ENCODE measurements around the gene HEATR5B. TPM values are rescaled to one million over a fixed set of nuclear protein-coding genes. Genes with fewer than 3 reads are reported as not detected.

Gene HEATR5B
- total RNA-seq, 1 donor from 2014 or later: 15.7 TPM

DNA sequence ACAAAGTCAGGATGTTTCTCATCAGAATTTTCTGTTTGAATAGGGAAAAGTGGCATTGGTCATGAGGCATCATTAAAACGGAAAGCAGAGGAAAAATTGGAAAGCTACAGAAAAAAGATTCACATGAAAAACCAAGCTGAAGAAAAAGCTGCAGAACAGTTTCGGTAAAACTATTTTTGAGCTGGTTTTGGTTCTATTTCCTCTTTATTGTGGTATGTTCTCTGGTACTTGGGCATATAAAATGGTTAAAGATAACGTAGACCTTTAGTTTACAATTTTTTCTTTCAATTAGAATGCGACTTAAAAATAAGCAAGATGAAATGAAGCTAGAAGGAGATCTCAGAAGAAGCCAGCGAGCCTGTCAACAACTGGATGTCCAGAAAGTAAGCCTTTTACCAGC lies 7.7 kb upstream of the HEATR5B start:
- H3K4me2 ChIP-seq (ENCODE audit: low read length): no peak overlapping the region
- Mint-ChIP-seq H3K4me1 (ENCODE audit: low read depth, unreplicated experiment) (no peaks in the 10 kb centered on the region), H3K4me3 (ENCODE audit: unreplicated experiment) (no peak overlapping the region), H3K27me3 (ENCODE audit: low read depth, unreplicated experiment) (no peaks in the 10 kb centered on the region), H3K9me3 (ENCODE audit: unreplicated experiment) (no peaks in the 10 kb centered on the region), H3K36me3 (ENCODE audit: low read depth, unreplicated experiment) (peaks cover 7% of the 10 kb centered on the region), H3K27ac (ENCODE audit: unreplicated experiment) (no peak overlapping the region)
- no peak for FAIRE-seq
- no peaks in the 10 kb centered on the region for H4K20me1 ChIP-seq (ENCODE audit: insufficient read depth, low read length)
- no peaks in the 10 kb centered on the region for H3K9me3 ChIP-seq (ENCODE audit: insufficient read depth, low read depth, low read length)
- H3K27me3 ChIP-seq (ENCODE audit: insufficient read depth, low read length): no peaks in the 10 kb centered on the region
- no peak overlapping the region for H3K9ac ChIP-seq (ENCODE audit: low read length)
- H3K36me3 ChIP-seq (ENCODE audit: insufficient read depth, low read length): peaks cover 35% of the 10 kb centered on the region
- TF ChIP-seq EZH2 (IDR thresholded peaks at IDR 0.05; ENCODE audit: insufficient read depth, low read length): no peak
- TF ChIP-seq, protein P1, sequence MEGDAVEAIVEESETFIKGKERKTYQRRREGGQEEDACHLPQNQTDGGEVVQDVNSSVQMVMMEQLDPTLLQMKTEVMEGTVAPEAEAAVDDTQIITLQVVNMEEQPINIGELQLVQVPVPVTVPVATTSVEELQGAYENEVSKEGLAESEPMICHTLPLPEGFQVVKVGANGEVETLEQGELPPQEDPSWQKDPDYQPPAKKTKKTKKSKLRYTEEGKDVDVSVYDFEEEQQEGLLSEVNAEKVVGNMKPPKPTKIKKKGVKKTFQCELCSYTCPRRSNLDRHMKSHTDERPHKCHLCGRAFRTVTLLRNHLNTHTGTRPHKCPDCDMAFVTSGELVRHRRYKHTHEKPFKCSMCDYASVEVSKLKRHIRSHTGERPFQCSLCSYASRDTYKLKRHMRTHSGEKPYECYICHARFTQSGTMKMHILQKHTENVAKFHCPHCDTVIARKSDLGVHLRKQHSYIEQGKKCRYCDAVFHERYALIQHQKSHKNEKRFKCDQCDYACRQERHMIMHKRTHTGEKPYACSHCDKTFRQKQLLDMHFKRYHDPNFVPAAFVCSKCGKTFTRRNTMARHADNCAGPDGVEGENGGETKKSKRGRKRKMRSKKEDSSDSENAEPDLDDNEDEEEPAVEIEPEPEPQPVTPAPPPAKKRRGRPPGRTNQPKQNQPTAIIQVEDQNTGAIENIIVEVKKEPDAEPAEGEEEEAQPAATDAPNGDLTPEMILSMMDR (IDR thresholded peaks at IDR 0.05; ENCODE audit: insufficient read depth, low read depth, low read length): no peak
- no peak overlapping the region for H3K4me3 ChIP-seq (ENCODE audit: insufficient read depth, low read depth, low read length)
- H3K79me2 ChIP-seq (ENCODE audit: insufficient read depth, low read length): peaks cover 8% of the 10 kb centered on the region
- H3K27ac ChIP-seq (ENCODE audit: low read depth, low read length): no peak overlapping the region
- H2AFZ ChIP-seq (ENCODE audit: low read depth, low read length): no peak overlapping the region
- no peak for DNase-seq (ENCODE audit: low read depth)
- no peaks in the 10 kb centered on the region for H3K4me1 ChIP-seq (ENCODE audit: insufficient read depth, low read length)

DNA sequence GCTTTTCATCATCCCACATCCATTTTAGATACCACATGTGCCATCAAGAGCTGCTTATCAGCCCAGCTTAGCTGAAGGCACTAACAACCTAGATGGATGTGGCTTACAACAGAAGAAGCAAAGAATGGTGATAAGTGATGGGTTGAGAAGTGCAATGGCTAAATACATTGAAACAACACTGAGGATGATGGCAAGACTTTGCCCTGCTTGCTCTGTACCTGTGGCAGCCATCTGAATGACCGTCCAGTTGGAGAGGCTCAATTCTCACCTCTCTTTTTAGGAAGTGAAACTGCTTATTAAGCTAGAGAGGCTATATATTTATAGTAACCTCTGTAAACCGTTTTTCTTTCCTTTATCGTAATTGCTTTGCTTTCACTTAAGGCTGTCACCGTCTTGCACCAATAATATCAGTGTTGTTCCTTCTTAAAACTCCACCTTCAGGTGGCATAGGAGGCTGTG lies 5.9 kb upstream of the HEATR5B start:
- no peak for FAIRE-seq

DNA sequence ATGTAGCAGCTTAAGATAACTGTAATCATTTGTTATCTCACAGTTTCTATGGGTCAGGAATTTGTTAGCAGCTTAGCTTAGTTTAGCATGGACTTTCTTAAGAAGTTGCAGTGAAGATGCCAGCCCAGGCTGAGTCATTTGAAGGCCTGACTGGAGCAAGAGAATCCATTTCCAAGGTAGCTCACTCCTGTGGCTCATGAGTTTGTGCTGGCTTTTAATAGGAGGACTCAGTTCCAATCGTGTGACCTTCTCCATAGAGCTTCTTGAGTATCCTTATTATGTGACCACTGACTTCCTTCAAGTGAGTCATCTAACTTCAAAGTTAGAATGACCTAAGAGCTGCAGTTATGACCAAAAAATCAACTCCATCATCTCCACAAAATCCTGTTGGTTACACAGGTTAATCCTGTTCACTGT lies 1.6 kb upstream of the HEATR5B start:
- H3K4me3 Mint-ChIP-seq (ENCODE audit: unreplicated experiment): peak overlapping the region; percentile 4
- TF ChIP-seq EZH2 (IDR thresholded peaks at IDR 0.05; ENCODE audit: insufficient read depth, low read length): no peak
- TF ChIP-seq, protein P1 (IDR thresholded peaks at IDR 0.05; ENCODE audit: insufficient read depth, low read depth, low read length): no peak
- H3K9me3 Mint-ChIP-seq (ENCODE audit: unreplicated experiment): no peaks in the 10 kb centered on the region
- H3K9me3 ChIP-seq (ENCODE audit: insufficient read depth, low read depth, low read length): no peaks in the 10 kb centered on the region
- no peak overlapping the region for H3K27ac Mint-ChIP-seq (ENCODE audit: unreplicated experiment)
- peak; percentile 41 for FAIRE-seq
- H3K36me3 Mint-ChIP-seq (ENCODE audit: low read depth, unreplicated experiment): peaks cover 2% of the 10 kb centered on the region
- H3K4me1 ChIP-seq (ENCODE audit: insufficient read depth, low read length): peaks cover 19% of the 10 kb centered on the region
- peak; percentile 77 for DNase-seq (ENCODE audit: low read depth)
- H3K4me3 ChIP-seq (ENCODE audit: insufficient read depth, low read depth, low read length): peak overlapping the region; percentile 99
- peak overlapping the region; percentile 90 for H3K4me2 ChIP-seq (ENCODE audit: low read length)
- H3K4me1 Mint-ChIP-seq (ENCODE audit: low read depth, unreplicated experiment): peaks cover 3% of the 10 kb centered on the region
- peak overlapping the region; percentile 35 for H3K27ac ChIP-seq (ENCODE audit: low read depth, low read length)
- H2AFZ ChIP-seq (ENCODE audit: low read depth, low read length): no peak overlapping the region
- H3K36me3 ChIP-seq (ENCODE audit: insufficient read depth, low read length): peaks cover 10% of the 10 kb centered on the region
- H3K27me3 ChIP-seq (ENCODE audit: insufficient read depth, low read length): no peaks in the 10 kb centered on the region
- peaks cover 47% of the 10 kb centered on the region for H3K79me2 ChIP-seq (ENCODE audit: insufficient read depth, low read length)
- H4K20me1 ChIP-seq (ENCODE audit: insufficient read depth, low read length): no peaks in the 10 kb centered on the region
- H3K27me3 Mint-ChIP-seq (ENCODE audit: low read depth, unreplicated experiment): no peaks in the 10 kb centered on the region
- H3K9ac ChIP-seq (ENCODE audit: low read length): peak overlapping the region; percentile 3

More for the DNA sequence above, 5.9 kb upstream of the HEATR5B start:
- peaks cover 7% of the 10 kb centered on the region for H3K4me1 ChIP-seq (ENCODE audit: insufficient read depth, low read length)
- peaks cover 3% of the 10 kb centered on the region for H3K36me3 Mint-ChIP-seq (ENCODE audit: low read depth, unreplicated experiment)
- H3K27me3 ChIP-seq (ENCODE audit: insufficient read depth, low read length): no peaks in the 10 kb centered on the region
- H3K36me3 ChIP-seq (ENCODE audit: insufficient read depth, low read length): peaks cover 32% of the 10 kb centered on the region
- H3K27ac Mint-ChIP-seq (ENCODE audit: unreplicated experiment): no peak overlapping the region
- no peaks in the 10 kb centered on the region for H3K9me3 ChIP-seq (ENCODE audit: insufficient read depth, low read depth, low read length)
- H3K27ac ChIP-seq (ENCODE audit: low read depth, low read length): no peak overlapping the region
- H3K9ac ChIP-seq (ENCODE audit: low read length): no peak overlapping the region
- no peaks in the 10 kb centered on the region for H3K27me3 Mint-ChIP-seq (ENCODE audit: low read depth, unreplicated experiment)
- TF ChIP-seq, protein P1 (IDR thresholded peaks at IDR 0.05; ENCODE audit: insufficient read depth, low read depth, low read length): no peak
- TF ChIP-seq EZH2 (IDR thresholded peaks at IDR 0.05; ENCODE audit: insufficient read depth, low read length): no peak
- no peak overlapping the region for H3K4me3 ChIP-seq (ENCODE audit: insufficient read depth, low read depth, low read length)
- H3K4me1 Mint-ChIP-seq (ENCODE audit: low read depth, unreplicated experiment): peaks cover 3% of the 10 kb centered on the region
- H2AFZ ChIP-seq (ENCODE audit: low read depth, low read length): no peak overlapping the region
- H3K79me2 ChIP-seq (ENCODE audit: insufficient read depth, low read length): peaks cover 10% of the 10 kb centered on the region
- no peak overlapping the region for H3K4me2 ChIP-seq (ENCODE audit: low read length)
- no peak overlapping the region for H3K4me3 Mint-ChIP-seq (ENCODE audit: unreplicated experiment)
- H3K9me3 Mint-ChIP-seq (ENCODE audit: unreplicated experiment): no peaks in the 10 kb centered on the region
- DNase-seq (ENCODE audit: low read depth): no peak
- no peaks in the 10 kb centered on the region for H4K20me1 ChIP-seq (ENCODE audit: insufficient read depth, low read length)

Measured in astrocyte (in vitro differentiated cells and primary cell).